Endothelial cell of umbilical vein (primary cell): ENCODE data around the gene TTC23L. TPM values are rescaled to one million over a fixed set of nuclear protein-coding genes. Genes with fewer than 3 reads are reported as not detected.

Source experiments
- BruUV-seq: library from RNA; stranded (reverse); fragments of 400-500 nt; replicated peaks from 2 replicates; lab custom pipeline; 2021; lab: Mats Ljungman, UMichigan
- CTCF ChIA-PET: fragments of 300-600, 350-600 bp; sonication (Branson Sonifier 250); formaldehyde crosslinking; loops from one replicate; lab custom pipeline; 2021; ENCODE audit warnings: antibody characterized with exemption, inconsistent platforms; lab: Charles Lee
- POLR2A ChIA-PET: fragments of 300-600, 350-600 bp; sonication (Branson Sonifier 250); formaldehyde crosslinking; loops from one replicate; lab custom pipeline; 2021; ENCODE audit warnings: antibody characterized with exemption, inconsistent platforms; lab: Charles Lee
- DNase-seq: peaks from one replicate; pipeline ENCODE4 v3.0.0-alpha.2; 2011; ENCODE audit warnings: low read depth, low spot score
- FAIRE-seq: peaks from 2 replicates; lab custom pipeline; 2011; peaks lifted over from hg19 to GRCh38; lab: Jason Lieb, UNC
- H2AFZ ChIP-seq: 2 replicates; pipeline ENCODE4 v1.6.0; 2012; ENCODE audit warnings: low read depth, low read length, control low read depth, inconsistent platforms
- H3K27ac ChIP-seq: 2 replicates; pipeline ENCODE4 v1.5.1; 2011; ENCODE audit warnings: low read depth, mild to moderate bottlenecking, control low read depth, low read length, moderate library complexity; ENCODE audit not compliant: insufficient read depth
- H3K27me3 ChIP-seq, 2 experiments: 2 replicates each; pipeline versions ENCODE4 v1.6.0 to v1.6.1; 2011; ENCODE audit warnings: low read length in 2 of 2, mixed read lengths in 1 of 2; ENCODE audit not compliant: control insufficient read depth in 2 of 2, insufficient read depth in 2 of 2
- H3K36me3 ChIP-seq, 2 experiments: 2 replicates in 1 of 2; 3 replicates in 1 of 2; pipeline ENCODE4 v1.5.1; 2011; ENCODE audit warnings: low read length in 2 of 2, mild to moderate bottlenecking in 1 of 2, moderate library complexity in 1 of 2; ENCODE audit not compliant: control insufficient read depth in 2 of 2, insufficient read depth in 2 of 2; ENCODE audit errors: extremely low read depth in 1 of 2
- H3K4me1 ChIP-seq: 3 replicates; pipeline ENCODE4 v1.5.1; 2011; ENCODE audit warnings: mild to moderate bottlenecking, low read length; ENCODE audit not compliant: control insufficient read depth, insufficient read depth; ENCODE audit errors: extremely low read depth
- H3K4me2 ChIP-seq: 2 replicates; pipeline ENCODE4 v1.6.1; 2011; ENCODE audit warnings: low read length, control low read depth, mixed read lengths; ENCODE audit not compliant: insufficient read depth
- H3K4me3 ChIP-seq, 3 experiments: fragments of 200-600 bp in 1 of 3; sonication (generic), shearing (Covaris generic) in 1 of 3; replicated peaks in 1 of 3; 2 replicates each; pipeline ENCODE4 v1.5.1; 2011 to 2016; ENCODE audit warnings: control low read depth in 3 of 3, low read length in 3 of 3, mild to moderate bottlenecking in 2 of 3, inconsistent platforms in 1 of 3, low read depth in 1 of 3, moderate library complexity in 1 of 3; ENCODE audit not compliant: insufficient read depth in 1 of 3
- H3K79me2 ChIP-seq: 2 replicates; pipeline ENCODE4 v1.6.0; 2012; ENCODE audit warnings: low read length, inconsistent platforms; ENCODE audit not compliant: control insufficient read depth, insufficient read depth
- H3K9ac ChIP-seq: replicated peaks from 2 replicates; pipeline ENCODE3; 2011; ENCODE audit warnings: low read length, control low read depth; ENCODE audit not compliant: insufficient read depth; ENCODE audit errors: extremely low read depth
- H3K9me1 ChIP-seq: replicated peaks from 3 replicates; pipeline ENCODE4 v1.6.0; 2011; ENCODE audit warnings: mild to moderate bottlenecking, low read length; ENCODE audit not compliant: control insufficient read depth, insufficient read depth; ENCODE audit errors: extremely low read depth
- H3K9me3 ChIP-seq: replicated peaks from 2 replicates; pipeline ENCODE4 v1.5.1; 2012; ENCODE audit warnings: low read length, inconsistent platforms; ENCODE audit not compliant: control insufficient read depth, insufficient read depth
- H4K20me1 ChIP-seq: replicated peaks from 2 replicates; pipeline ENCODE3; 2011; ENCODE audit warnings: mild to moderate bottlenecking, low read length; ENCODE audit not compliant: control insufficient read depth, insufficient read depth; ENCODE audit errors: extremely low read depth
- EZH2 ChIP-seq: IDR thresholded peaks from 2 replicates; pipeline ENCODE4 v1.6.1; 2012; ENCODE audit warnings: borderline replicate concordance, low read depth, mild to moderate bottlenecking, moderate library complexity, low read length, inconsistent platforms; ENCODE audit not compliant: severe bottlenecking
- FOS ChIP-seq: IDR thresholded peaks from 2 replicates; pipeline ENCODE4 v1.6.1; 2011; ENCODE audit warnings: mild to moderate bottlenecking, low read length, moderate library complexity, borderline replicate concordance; ENCODE audit not compliant: insufficient read depth
- GATA2 ChIP-seq: IDR thresholded peaks from 2 replicates; pipeline ENCODE4 v1.7.0; 2011; ENCODE audit warnings: low read depth, mild to moderate bottlenecking, moderate library complexity, mixed read lengths, low read length; ENCODE audit not compliant: insufficient read length, insufficient read depth
- JUN ChIP-seq: IDR thresholded peaks from 2 replicates; pipeline ENCODE4 v1.6.1; 2011; ENCODE audit warnings: borderline replicate concordance, low read depth; ENCODE audit not compliant: insufficient read length, insufficient read depth
- MYC ChIP-seq: IDR thresholded peaks from one replicate; pipeline ENCODE4 v1.6.1; 2011; ENCODE audit warnings: mild to moderate bottlenecking, low read depth, low read length
- POLR2A ChIP-seq: IDR thresholded peaks from 2 replicates; pipeline ENCODE4 v1.6.1; 2012; ENCODE audit warnings: low read depth, mild to moderate bottlenecking, control low read depth, low read length
- POLR2AphosphoS5 ChIP-seq: IDR thresholded peaks from 2 replicates; pipeline ENCODE4 v1.6.1; 2012; ENCODE audit warnings: low read depth, mild to moderate bottlenecking, control low read depth, low read length, moderate library complexity; ENCODE audit not compliant: insufficient read depth
- dilution Hi-C: fragments of 300-500 bp; cut with MboI; formaldehyde crosslinking; loops from one replicate; pipeline ENCODE4 v1.15.0; 2019; ENCODE audit warnings: low sequenced_read_pairs; ENCODE audit not compliant: extremely low pct_ligation_motif_present
- intact Hi-C: fragments of 100-400 bp; cut with micrococcal nuclease; formaldehyde crosslinking; loops from one replicate; pipeline ENCODE4 v1.10.0; 2022
- polyA plus RNA-seq, 4 experiments: library from polyadenylated mRNA; depleted of rRNA in 3 of 4; stranded (reverse) in 3 of 4; unstranded in 1 of 4; fragments of >200 nt; gene quantifications; 2 replicates each; pipeline versions ENCODE4 v1.2.1 to v1.2.3, GENCODE V29; 2011 to 2012; ENCODE audit warnings: missing spikeins in 1 of 4
- total RNA-seq: library from RNA; stranded (reverse); gene quantifications from 2 replicates; pipeline ENCODE4 v1.2.3, GENCODE V29; 2021
- TF ChIP-seq, protein P1 (sequence below): IDR thresholded peaks from 2 replicates; pipeline ENCODE4 v1.6.1; 2011; ENCODE audit not compliant: insufficient read depth, insufficient read length
- TF ChIP-seq, protein P2 (sequence below), 2 donors: IDR thresholded peaks; 1 replicate in 1 of 2; 2 replicates in 1 of 2; pipeline ENCODE4 v1.5.1; 2011; ENCODE audit warnings: low read length in 2 of 2, mild to moderate bottlenecking in 2 of 2, moderate library complexity in 2 of 2, control low read depth in 1 of 2, inconsistent platforms in 1 of 2, low read depth in 1 of 2; ENCODE audit not compliant: insufficient read depth in 1 of 2; ENCODE audit errors: extremely low read depth in 1 of 2

The TTC23L gene
- total and polyA plus RNA-seq, 2 donors (not counting 3 experiments of a cell fraction or from before 2014, with no cell fraction given) = not detected

DNA sequence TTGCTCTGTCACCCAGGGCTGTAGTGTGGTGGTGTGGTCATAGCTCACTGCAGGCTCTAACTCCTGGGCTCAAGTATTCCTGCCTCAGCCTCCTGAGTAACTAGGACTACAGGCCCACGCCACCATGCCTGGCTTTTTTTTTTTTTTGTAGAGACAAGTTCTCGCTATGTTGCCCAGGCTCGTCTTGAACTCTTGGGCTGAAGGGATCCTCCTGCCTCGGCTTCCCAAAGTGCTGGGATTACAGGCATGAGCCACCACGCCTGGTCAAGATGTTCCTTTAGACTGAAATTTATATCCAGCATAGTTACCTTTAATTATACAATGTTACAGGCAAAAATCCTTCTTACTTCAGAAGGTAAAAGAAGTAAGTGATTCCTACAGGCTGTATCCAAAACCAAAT, 88.8 kb downstream of the TTC23L start:
- no peak overlapping the region for H3K27ac ChIP-seq
- dilution Hi-C loops (no loop called here), intact Hi-C loops (no loop called here)

GRCh38 chr5:34928267-34928666, 89.3 kb downstream of the TTC23L start:
- Histone ChIP-seq H3K9me3 (no peaks in the 10 kb centered on the region), H3K27me3 (no peaks in the 10 kb centered on the region), H3K36me3 (peaks cover 2 to 13% of the 10 kb centered on the region in 2 experiments), H3K9me1 (no peaks in the 10 kb centered on the region), H2AFZ (no peak overlapping the region), H3K4me1 (peaks cover 29% of the 10 kb centered on the region), H3K4me2 (no peak overlapping the region), H3K9ac (no peak overlapping the region), H3K27ac (no peak overlapping the region), H3K79me2 (peaks cover 37% of the 10 kb centered on the region), H4K20me1 (no peaks in the 10 kb centered on the region), H3K4me3 (no peak overlapping the region)
- dilution Hi-C loops (no loop called here), intact Hi-C loops (no loop called here)
- ChIA-PET POLR2A (no interaction called here), CTCF (no interaction called here)
- BruUV-seq = no TSS peak
- FAIRE-seq (no peak), DNase-seq (no peak)
- TF ChIP-seq POLR2AphosphoS5 (no peak), POLR2A (no peak), MYC (no peak), EZH2 (no peak), GATA2 (no peak), FOS (no peak), JUN (no peak)
- TF ChIP-seq, protein P1, sequence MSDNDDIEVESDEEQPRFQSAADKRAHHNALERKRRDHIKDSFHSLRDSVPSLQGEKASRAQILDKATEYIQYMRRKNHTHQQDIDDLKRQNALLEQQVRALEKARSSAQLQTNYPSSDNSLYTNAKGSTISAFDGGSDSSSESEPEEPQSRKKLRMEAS = no peak
- TF ChIP-seq, protein P2, sequence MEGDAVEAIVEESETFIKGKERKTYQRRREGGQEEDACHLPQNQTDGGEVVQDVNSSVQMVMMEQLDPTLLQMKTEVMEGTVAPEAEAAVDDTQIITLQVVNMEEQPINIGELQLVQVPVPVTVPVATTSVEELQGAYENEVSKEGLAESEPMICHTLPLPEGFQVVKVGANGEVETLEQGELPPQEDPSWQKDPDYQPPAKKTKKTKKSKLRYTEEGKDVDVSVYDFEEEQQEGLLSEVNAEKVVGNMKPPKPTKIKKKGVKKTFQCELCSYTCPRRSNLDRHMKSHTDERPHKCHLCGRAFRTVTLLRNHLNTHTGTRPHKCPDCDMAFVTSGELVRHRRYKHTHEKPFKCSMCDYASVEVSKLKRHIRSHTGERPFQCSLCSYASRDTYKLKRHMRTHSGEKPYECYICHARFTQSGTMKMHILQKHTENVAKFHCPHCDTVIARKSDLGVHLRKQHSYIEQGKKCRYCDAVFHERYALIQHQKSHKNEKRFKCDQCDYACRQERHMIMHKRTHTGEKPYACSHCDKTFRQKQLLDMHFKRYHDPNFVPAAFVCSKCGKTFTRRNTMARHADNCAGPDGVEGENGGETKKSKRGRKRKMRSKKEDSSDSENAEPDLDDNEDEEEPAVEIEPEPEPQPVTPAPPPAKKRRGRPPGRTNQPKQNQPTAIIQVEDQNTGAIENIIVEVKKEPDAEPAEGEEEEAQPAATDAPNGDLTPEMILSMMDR (IDR thresholded peaks at IDR 0.05; ENCODE audit: extremely low read depth in 1 of 2, insufficient read depth in 1 of 2, low read depth in 1 of 2, low read length in 2 of 2) = no peak

More for the DNA sequence above, 88.8 kb downstream of the TTC23L start:
- no TSS peak for BruUV-seq
- H3K4me1 ChIP-seq = peaks cover 31% of the 10 kb centered on the region
- no peaks in the 10 kb centered on the region for H3K9me1 ChIP-seq
- no peaks in the 10 kb centered on the region for H3K27me3 ChIP-seq
- FAIRE-seq = no peak
- no peak overlapping the region for H2AFZ ChIP-seq
- ChIA-PET CTCF (no interaction called here), POLR2A (no interaction called here)
- no peak overlapping the region for H3K4me3 ChIP-seq
- no peak overlapping the region for H3K9ac ChIP-seq
- H3K9me3 ChIP-seq = no peaks in the 10 kb centered on the region
- no peak for DNase-seq
- H3K4me2 ChIP-seq = no peak overlapping the region
- peaks cover 2 to 16% of the 10 kb centered on the region in 2 experiments for H3K36me3 ChIP-seq
- TF ChIP-seq FOS = no peak
- H3K79me2 ChIP-seq = peaks cover 35% of the 10 kb centered on the region
- no peaks in the 10 kb centered on the region for H4K20me1 ChIP-seq
